Astrocyte (in vitro differentiated cells and primary cell): Measurements from ENCODE around the gene ADGRA1.

ENCODE experiments used
- CTCF ChIP-seq: IDR thresholded peaks from 2 replicates; pipeline ENCODE4 v1.5.1; 2011; ENCODE audit warnings: low read depth, mild to moderate bottlenecking, inconsistent platforms, low read length, moderate library complexity; ENCODE audit not compliant: insufficient read depth
- EZH2 ChIP-seq: IDR thresholded peaks from 2 replicates; pipeline ENCODE4 v1.6.1; 2012; ENCODE audit warnings: mild to moderate bottlenecking, low read length, inconsistent platforms; ENCODE audit not compliant: insufficient read depth

GRCh38 chr10:133142523-133143199 lies 54.9 kb downstream of the ADGRA1 start:
- TF ChIP-seq CTCF, result no peak
- no peak for TF ChIP-seq EZH2
